SK-N-SH (cell line): ENCODE data around the gene SIDT2. TPM values are rescaled to one million over a fixed set of nuclear protein-coding genes. Genes with fewer than 3 reads are reported as not detected.

Experiments
- CTCF ChIA-PET: fragments of 300-600, 350-600 bp; formaldehyde crosslinking; extraction: SDS; loops from one replicate; lab custom pipeline; 2021; lab: Yijun Ruan, JAX
- POLR2A ChIA-PET: fragments of 350-600 bp; sonication (Branson Sonifier 250); formaldehyde crosslinking; extraction: SDS; loops from one replicate; lab custom pipeline; 2020; ENCODE audit warnings: antibody characterized with exemption, inconsistent platforms; lab: Yijun Ruan, JAX
- DNase-seq: peaks from one replicate; pipeline ENCODE4 v3.0.0; 2012
- H2AFZ ChIP-seq: fragments of 200-600 bp; sonication (generic); 2 replicates; pipeline ENCODE4 v1.8.1; 2016; ENCODE audit warnings: antibody characterized with exemption, mild to moderate bottlenecking, low read depth
- H3F3A ChIP-seq: fragments of 200-600 bp; sonication (generic); replicated peaks from 2 replicates; pipeline ENCODE3; 2016; ENCODE audit warnings: antibody characterized with exemption, mild to moderate bottlenecking; ENCODE audit not compliant: insufficient read depth
- H3K27ac ChIP-seq, 2 experiments: fragments of 200-500 bp in 1 of 2; fragments of 200-600 bp in 1 of 2; sonication (Bioruptor generic) in 1 of 2; sonication (generic), shearing (Covaris generic) in 1 of 2; 2 replicates each; pipeline versions ENCODE4 v1.5.1 to v1.6.1; 2014 to 2016; ENCODE audit warnings: low read depth in 2 of 2, inconsistent platforms in 1 of 2, low read length in 1 of 2, mild to moderate bottlenecking in 1 of 2, mixed read lengths in 1 of 2
- H3K27me3 ChIP-seq: fragments of 200-600 bp; sonication (generic), shearing (Covaris generic); 2 replicates; pipeline ENCODE4 v1.6.1; 2016; ENCODE audit warnings: mixed run types; ENCODE audit not compliant: insufficient read depth
- H3K36me3 ChIP-seq, 2 experiments: fragments of 200-500 bp in 1 of 2; fragments of 200-600 bp in 1 of 2; sonication (Bioruptor generic) in 1 of 2; sonication (generic) in 1 of 2; replicated peaks in 1 of 2; 2 replicates each; pipeline versions ENCODE3 to v1.5.1; 2014 to 2016; ENCODE audit warnings: low read length in 1 of 2, mild to moderate bottlenecking in 1 of 2; ENCODE audit not compliant: insufficient read depth in 2 of 2, control insufficient read depth in 1 of 2
- H3K4me1 ChIP-seq, 2 experiments: fragments of 200-500 bp in 1 of 2; fragments of 200-600 bp in 1 of 2; sonication (Bioruptor generic) in 1 of 2; sonication (generic), shearing (Covaris generic) in 1 of 2; 2 replicates each; pipeline versions ENCODE4 v1.5.1 to v1.6.1; 2014 to 2016; ENCODE audit warnings: low read depth in 1 of 2, low read length in 1 of 2, mixed run types in 1 of 2; ENCODE audit not compliant: insufficient read depth in 2 of 2, control insufficient read depth in 1 of 2
- H3K4me2 ChIP-seq: fragments of 200-600 bp; sonication (generic), shearing (Covaris generic); 2 replicates; pipeline ENCODE4 v1.6.1; 2017; ENCODE audit warnings: mixed run types
- H3K4me3 ChIP-seq, 2 experiments: fragments of 200-500 bp in 1 of 2; fragments of 200-600 bp in 1 of 2; sonication (Bioruptor generic) in 1 of 2; sonication (generic), shearing (Covaris generic) in 1 of 2; 2 replicates each; pipeline versions ENCODE4 v1.5.1 to v1.8.1; 2014 to 2016; ENCODE audit warnings: low read depth in 2 of 2, inconsistent platforms in 1 of 2, low read length in 1 of 2, mild to moderate bottlenecking in 1 of 2, mixed read lengths in 1 of 2, moderate library complexity in 1 of 2
- H3K79me2 ChIP-seq: fragments of 200-600 bp; sonication (generic); 2 replicates; pipeline ENCODE4 v1.8.1; 2017; ENCODE audit warnings: mild to moderate bottlenecking; ENCODE audit not compliant: insufficient read depth
- H3K9ac ChIP-seq: fragments of 200-600 bp; sonication (generic); 2 replicates; pipeline ENCODE4 v1.6.1; 2017; ENCODE audit warnings: mixed run types
- H3K9me2 ChIP-seq: fragments of 200-600 bp; sonication (generic); 2 replicates; pipeline ENCODE4 v1.6.1; 2017; ENCODE audit warnings: mixed run types
- H3K9me3 ChIP-seq: fragments of 200-600 bp; sonication (generic); 2 replicates; pipeline ENCODE4 v1.6.1; 2017; ENCODE audit warnings: mixed run types, mild to moderate bottlenecking, moderate library complexity
- H4K20me1 ChIP-seq: fragments of 200-600 bp; sonication (generic); 2 replicates; pipeline ENCODE4 v1.6.1; 2017; ENCODE audit warnings: mild to moderate bottlenecking, mixed run types; ENCODE audit not compliant: insufficient read depth
- FOSL2 ChIP-seq: IDR thresholded peaks from 2 replicates; pipeline ENCODE4 v1.4.0; 2012; ENCODE audit warnings: low read depth, mild to moderate bottlenecking, moderate library complexity, borderline replicate concordance
- FOXJ3 ChIP-seq: sonication (generic); formaldehyde crosslinking; IDR thresholded peaks from 2 replicates; pipeline ENCODE4 v1.5.1; 2020; ENCODE audit warnings: mild to moderate bottlenecking, missing genetic modification reagents
- NFIC ChIP-seq: IDR thresholded peaks from 2 replicates; pipeline ENCODE4 v1.4.0; 2012; ENCODE audit warnings: borderline replicate concordance
- RXRA ChIP-seq: IDR thresholded peaks from 2 replicates; pipeline ENCODE4 v1.4.0; 2012; ENCODE audit warnings: low read depth, mild to moderate bottlenecking, borderline replicate concordance
- SMC3 ChIP-seq: IDR thresholded peaks from 2 replicates; pipeline ENCODE4 v1.6.1; 2012; ENCODE audit warnings: low read depth, low read length, improper control_type of control experiment
- WGBS: methylation state at CpG from one replicate; pipeline ENCODE4 v1.1.6; 2017; ENCODE audit warnings: low lambda C conversion rate; 5-methylcytosine and 5-hydroxymethylcytosine counted together
- polyA plus RNA-seq, 3 experiments: library from polyadenylated mRNA; depleted of rRNA; stranded (reverse); fragments of >200 nt; gene quantifications; 2 replicates each; pipeline ENCODE4 v1.2.3, GENCODE V29; 2012
- TF ChIP-seq, protein P1 (sequence below): fragments of 150-350 bp; IDR thresholded peaks from 2 replicates; pipeline ENCODE4 v1.6.1; 2016; ENCODE audit warnings: mild to moderate bottlenecking, low read depth, low read length
- TF ChIP-seq, protein P2 (sequence below): IDR thresholded peaks from 2 replicates; pipeline ENCODE4 v1.4.0; 2012; ENCODE audit warnings: low read depth

Gene SIDT2
- polyA plus RNA-seq, 1 of the 3 experiments (the other 2 are of a cell fraction): 17.5 TPM

DNA sequence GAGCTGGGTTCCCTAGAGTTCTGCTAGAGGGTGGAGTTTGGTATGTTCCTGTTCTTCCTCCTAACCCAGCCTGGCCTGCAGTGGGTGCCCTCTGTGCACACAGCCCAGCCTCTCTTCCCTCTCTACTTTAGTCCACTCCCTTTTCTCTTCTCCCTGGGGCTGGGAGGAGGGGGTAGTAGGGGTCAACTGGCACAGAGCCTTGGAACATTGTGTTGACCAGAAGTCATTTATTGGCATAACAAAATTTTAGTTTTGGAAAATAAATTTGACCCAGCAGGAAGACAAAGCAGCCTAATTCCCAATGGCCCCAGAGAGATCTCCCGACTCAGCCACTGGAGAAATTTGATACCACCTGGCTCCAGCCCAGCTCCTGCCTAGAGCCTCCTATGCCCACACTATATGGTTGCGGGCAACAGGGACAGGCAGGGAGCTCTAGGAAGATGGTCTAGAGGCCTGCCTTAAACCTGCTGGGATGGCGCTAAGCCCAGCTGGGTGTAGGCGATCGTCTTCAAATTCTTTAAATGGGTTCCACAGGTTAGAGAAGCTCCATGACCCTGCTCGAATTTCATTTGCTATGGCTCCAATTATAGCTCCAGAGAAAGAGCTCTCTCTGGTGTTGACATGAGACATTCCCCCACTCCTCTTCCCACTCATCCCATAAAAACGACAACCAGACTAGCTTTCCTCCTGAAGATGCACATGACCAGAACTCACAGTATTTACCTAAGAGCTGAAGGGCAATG lies 43.4 kb downstream of the SIDT2 start:
- Histone ChIP-seq H3K9me3 (no peaks in the 10 kb centered on the region), H2AFZ (no peak overlapping the region), H3K79me2 (no peaks in the 10 kb centered on the region), H3K36me3 (peaks cover 31 to 72% of the 10 kb centered on the region in 2 experiments), H3K27me3 (no peaks in the 10 kb centered on the region), H4K20me1 (no peaks in the 10 kb centered on the region)
- CTCF ChIA-PET: interaction anchor here (0.7 to 2.8 kb wide), 2 partner anchors 10 to 115 kb away, joined by 3 to 21 read pairs; partner anchors contain the start of genes PCSK7 and RNF214
- TF ChIP-seq FOXJ3 (CRISPR knock-in tag): no peak
- TF ChIP-seq NFIC: peak; percentile 58
- TF ChIP-seq, all 33 proteins: peak for 1
- WGBS: 51% methylated on average over 5 of the region's 7 CpGs
- Histone ChIP-seq H3K4me3 (no peak overlapping the region), H3F3A (peaks cover 8% of the 10 kb centered on the region), H3K9me2 (no peaks in the 10 kb centered on the region), H3K27ac (0 out of 4 replicates have a peak overlapping the region, but pooled peaks of 1 of the 2 experiments have one; percentile 48), H3K4me2 (no peak overlapping the region), H3K9ac (no peak overlapping the region), H3K4me1 (peaks cover 2 to 11% of the 10 kb centered on the region in 2 experiments; a peak in 2 of 4 replicates)
- DNase-seq: no peak
- POLR2A ChIA-PET: interaction anchor here (0.6 to 1.3 kb wide), 3 partner anchors 10 to 596 kb away, joined by 3 to 4 read pairs (median 4); partner anchors contain the start of gene PCSK7

DNA sequence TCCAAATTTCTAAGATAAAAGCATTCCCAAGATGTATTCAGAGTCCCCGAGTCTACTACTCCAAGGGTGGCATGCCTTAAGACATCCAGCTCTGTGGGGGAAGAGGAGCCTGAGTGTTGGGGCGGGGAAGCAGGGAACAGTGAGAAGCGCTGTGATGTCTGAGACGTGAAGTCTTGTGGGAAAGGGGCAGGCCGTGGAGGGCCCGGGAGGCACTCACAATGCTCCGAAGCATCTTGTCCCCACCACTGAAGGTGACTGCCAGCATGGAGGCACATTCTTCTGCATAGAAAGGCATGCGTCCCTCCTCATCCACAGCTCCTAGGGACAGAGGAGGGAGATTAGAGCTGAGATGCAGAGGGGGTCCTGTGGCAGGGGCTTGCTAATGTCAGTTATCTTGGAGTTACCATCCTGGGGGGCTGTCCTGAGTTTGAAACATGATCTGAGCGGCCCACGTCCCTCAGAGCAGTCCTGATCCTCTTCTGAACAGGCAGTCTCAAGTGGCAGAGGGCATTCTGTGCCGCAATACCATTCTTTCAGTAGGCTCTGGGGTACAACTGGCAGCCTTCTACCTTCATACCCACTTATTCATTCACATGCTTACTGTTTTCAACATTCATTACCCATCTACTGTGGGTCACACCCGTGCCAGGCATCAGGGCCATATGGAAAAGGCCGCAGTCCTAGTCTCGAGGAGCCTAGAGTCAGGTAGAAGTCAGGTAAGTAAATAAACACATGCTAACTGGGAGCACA lies 44.6 kb downstream of the SIDT2 start:
- TF ChIP-seq RXRA: no peak
- TF ChIP-seq SMC3: no peak
- TF ChIP-seq FOSL2: no peak
- TF ChIP-seq, protein P1, sequence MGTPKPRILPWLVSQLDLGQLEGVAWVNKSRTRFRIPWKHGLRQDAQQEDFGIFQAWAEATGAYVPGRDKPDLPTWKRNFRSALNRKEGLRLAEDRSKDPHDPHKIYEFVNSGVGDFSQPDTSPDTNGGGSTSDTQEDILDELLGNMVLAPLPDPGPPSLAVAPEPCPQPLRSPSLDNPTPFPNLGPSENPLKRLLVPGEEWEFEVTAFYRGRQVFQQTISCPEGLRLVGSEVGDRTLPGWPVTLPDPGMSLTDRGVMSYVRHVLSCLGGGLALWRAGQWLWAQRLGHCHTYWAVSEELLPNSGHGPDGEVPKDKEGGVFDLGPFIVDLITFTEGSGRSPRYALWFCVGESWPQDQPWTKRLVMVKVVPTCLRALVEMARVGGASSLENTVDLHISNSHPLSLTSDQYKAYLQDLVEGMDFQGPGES: no peak
- TF ChIP-seq, protein P2, sequence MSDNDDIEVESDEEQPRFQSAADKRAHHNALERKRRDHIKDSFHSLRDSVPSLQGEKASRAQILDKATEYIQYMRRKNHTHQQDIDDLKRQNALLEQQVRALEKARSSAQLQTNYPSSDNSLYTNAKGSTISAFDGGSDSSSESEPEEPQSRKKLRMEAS: no peak
- no peak for TF ChIP-seq NFIC
- Histone ChIP-seq H3K9me2 (no peaks in the 10 kb centered on the region), H3K4me2 (no peak overlapping the region), H2AFZ (no peak overlapping the region), H3K79me2 (no peaks in the 10 kb centered on the region), H3K27me3 (no peaks in the 10 kb centered on the region), H3K27ac (no peak overlapping the region), H3K9ac (no peak overlapping the region), H3K9me3 (no peaks in the 10 kb centered on the region), H4K20me1 (no peaks in the 10 kb centered on the region), H3K4me3 (no peak overlapping the region), H3K4me1 (peaks cover 2 to 11% of the 10 kb centered on the region in 2 experiments; a peak in 2 of 4 replicates), H3F3A (peaks cover 13% of the 10 kb centered on the region), H3K36me3 (peaks cover 25 to 72% of the 10 kb centered on the region in 2 experiments)
- CTCF ChIA-PET: no interaction called here
- POLR2A ChIA-PET: interaction anchor here (1.3 kb wide), 1 partner anchor 8 kb away, joined by 4 read pairs; the partner anchor contains the start of gene PCSK7
- 97% methylated on average over 14 of the region's 14 CpGs for WGBS
- no peak for DNase-seq
